GM12878 (cell line): ENCODE data around the gene POLN. TPM values are rescaled to one million over a fixed set of nuclear protein-coding genes. Genes with fewer than 3 reads are reported as not detected.

Experiments used
- ATAC-seq: fragments of 200-7000 bp; cut with Tn5 transposase; 3 replicates; pipeline ENCODE4 v1.9.1; 2020; ENCODE audit warnings: mild to moderate bottlenecking, moderate library complexity
- BruUV-seq: library from RNA; stranded (reverse); fragments of 400-500 nt; replicated peaks from 2 replicates; lab custom pipeline; 2021; lab: Mats Ljungman, UMichigan
- CTCF ChIA-PET: fragments of 300-600 bp; sonication (Branson Sonifier 250); formaldehyde crosslinking; extraction: SDS; loops from one replicate; lab custom pipeline; 2021; ENCODE audit warnings: inconsistent platforms; lab: Yijun Ruan, JAX
- POLR2A ChIA-PET: fragments of 350-600 bp; formaldehyde crosslinking; extraction: SDS; loops from one replicate; lab custom pipeline; 2021; ENCODE audit warnings: inconsistent platforms; lab: Charles Lee
- RAD21 ChIA-PET: fragments of 300-600 bp; sonication (Branson Sonifier 250); formaldehyde crosslinking; loops from one replicate; lab custom pipeline; 2023; ENCODE audit warnings: antibody characterized with exemption; ENCODE audit not compliant: unreplicated experiment; lab: Charles Lee
- SMC1A ChIA-PET: fragments of 300-600 bp; sonication (Branson Sonifier 250); formaldehyde crosslinking; loops from one replicate; lab custom pipeline; 2023; ENCODE audit not compliant: unreplicated experiment, uncharacterized antibody; lab: Charles Lee
- DNase-seq: peaks from one replicate; pipeline ENCODE4 v3.0.0-alpha.2; 2011; ENCODE audit warnings: low read depth, low spot score
- FAIRE-seq: peaks from 3 replicates; lab custom pipeline; 2011; peaks lifted over from hg19 to GRCh38; lab: Jason Lieb, UNC
- H2AFZ ChIP-seq: 2 replicates; pipeline ENCODE4 v1.6.0; 2011; ENCODE audit warnings: low read depth, low read length, control low read depth; ENCODE audit not compliant: control insufficient read depth
- H3K27ac ChIP-seq: 2 replicates; pipeline ENCODE4 v1.5.1; 2011; ENCODE audit warnings: control low read depth; ENCODE audit not compliant: control insufficient read depth, insufficient read depth
- H3K27me3 ChIP-seq, 2 experiments: replicated peaks in 1 of 2; 2 replicates each; pipeline versions ENCODE4 v1.6.0 to v1.6.1; 2011; ENCODE audit warnings: low read length in 1 of 2; ENCODE audit not compliant: control insufficient read depth in 2 of 2, insufficient read depth in 2 of 2
- H3K36me3 ChIP-seq, 2 experiments: 2 replicates each; pipeline ENCODE4 v1.5.1; 2011; ENCODE audit warnings: low read length in 1 of 2; ENCODE audit not compliant: control insufficient read depth in 2 of 2, insufficient read depth in 2 of 2
- H3K4me1 ChIP-seq: 2 replicates; pipeline ENCODE4 v1.6.1; 2011; ENCODE audit warnings: mild to moderate bottlenecking, low read length, moderate library complexity, mixed read lengths; ENCODE audit not compliant: control insufficient read depth, insufficient read depth
- H3K4me2 ChIP-seq: 2 replicates; pipeline ENCODE4 v1.6.0; 2011; ENCODE audit warnings: control low read depth; ENCODE audit not compliant: control insufficient read depth, insufficient read depth
- H3K4me3 ChIP-seq: fragments of 200-600 bp; sonication (generic); 2 replicates; pipeline ENCODE4 v1.5.1; 2016
- H3K79me2 ChIP-seq: 2 replicates; pipeline ENCODE4 v1.6.0; 2011; ENCODE audit warnings: low read length; ENCODE audit not compliant: control insufficient read depth, insufficient read depth
- H3K9ac ChIP-seq: 2 replicates; pipeline ENCODE4 v1.8.0; 2011; ENCODE audit warnings: low read length, control low read depth, mixed read lengths; ENCODE audit not compliant: control insufficient read depth, insufficient read depth
- H3K9me3 ChIP-seq: replicated peaks from 3 replicates; pipeline ENCODE4 v1.5.1; 2011; ENCODE audit warnings: mild to moderate bottlenecking, low read length; ENCODE audit not compliant: control insufficient read depth, insufficient read depth
- H4K20me1 ChIP-seq: 2 replicates; pipeline ENCODE4 v1.6.0; 2011; ENCODE audit not compliant: control insufficient read depth, insufficient read depth
- CBX3 ChIP-seq: fragments of 200-600 bp; sonication (generic); IDR thresholded peaks from 2 replicates; pipeline ENCODE4 v1.6.1; 2016; ENCODE audit warnings: low read depth, borderline replicate concordance
- CTCF ChIP-seq, 3 experiments: IDR thresholded peaks in 2 of 3; conservative IDR thresholded peaks in 1 of 3; 2 replicates each; pipeline ENCODE4 v1.5.1; 2011; ENCODE audit warnings: low read depth in 3 of 3, low read length in 3 of 3, mild to moderate bottlenecking in 3 of 3, control low read depth in 2 of 3, moderate library complexity in 2 of 3, inconsistent platforms in 1 of 3, mixed read lengths in 1 of 3; ENCODE audit not compliant: control insufficient read depth in 2 of 3, insufficient read depth in 1 of 3; ENCODE audit errors: extremely low read depth in 1 of 3
- HCFC1 ChIP-seq: fragments of 150-350 bp; IDR thresholded peaks from 2 replicates; pipeline ENCODE4 v1.6.1; 2014; ENCODE audit warnings: low read length
- POLR2AphosphoS2 ChIP-seq: IDR thresholded peaks from 2 replicates; pipeline ENCODE4 v1.6.1; 2011; ENCODE audit warnings: low read depth, mild to moderate bottlenecking, low read length, improper control_type of control experiment, moderate library complexity
- PRDM15 ChIP-seq: fragments of 450-650 bp; formaldehyde crosslinking; IDR thresholded peaks from 2 replicates; pipeline ENCODE4 v1.4.0; 2020; ENCODE audit warnings: mild to moderate bottlenecking, moderate library complexity
- RAD51 ChIP-seq: fragments of 450-650 bp; IDR thresholded peaks from 2 replicates; pipeline ENCODE4 v1.6.1; 2016; ENCODE audit warnings: moderate library complexity, mild to moderate bottlenecking, inconsistent platforms
- REST ChIP-seq: IDR thresholded peaks from 2 replicates; pipeline ENCODE4 v1.6.1; 2012; ENCODE audit warnings: mild to moderate bottlenecking, low read depth, low read length
- RFX5 ChIP-seq: IDR thresholded peaks from 2 replicates; pipeline ENCODE4 v1.6.1; 2011; ENCODE audit warnings: low read depth, low read length, improper control_type of control experiment
- SP1 ChIP-seq: IDR thresholded peaks from one replicate; pipeline ENCODE4 v1.6.1; 2011; ENCODE audit warnings: low read depth, low read length
- WGBS: methylation state at CpG from one replicate; pipeline ENCODE4 v1.1.6; 2016; ENCODE audit warnings: low lambda C conversion rate; ENCODE audit not compliant: insufficient replicate concordance, insufficient coverage; ENCODE audit errors: missing lambda C conversion rate; 5-methylcytosine and 5-hydroxymethylcytosine counted together
- in situ Hi-C: fragments of 300-500 bp; cut with MboI; formaldehyde crosslinking; loops from 9 replicates; pipeline ENCODE4 v1.14.3; 2018; ENCODE audit warnings: mixed read lengths
- intact Hi-C: fragments of 100-400 bp; cut with micrococcal nuclease; formaldehyde crosslinking; loops from one replicate; pipeline ENCODE4 v1.14.2; 2022; ENCODE audit not compliant: unreplicated experiment
- polyA plus RNA-seq, 11 experiments: library from polyadenylated mRNA; depleted of rRNA in 4 of 11; unstranded in 6 of 11; stranded (reverse) in 5 of 11; fragments of >200 nt; fragmentation: Nextera tagmentation in 4 of 11; fragmentation: Illumina TruSeq in 1 of 11; extraction: Ambion mirVana in 4 of 11; extraction: Trizol in 1 of 11; gene quantifications; 1 replicate in 1 of 11; 2 replicates in 10 of 11; pipeline versions ENCODE4 v1.2.1 to v1.2.3, GENCODE V29; 2011 to 2016; ENCODE audit warnings: inconsistent platforms in 2 of 11, missing spikeins in 2 of 11, low read depth in 1 of 11
- total RNA-seq, 4 experiments: library from RNA; depleted of rRNA in 3 of 4; stranded (reverse); fragments of >200 nt in 3 of 4; fragmentation: Illumina TruSeq in 1 of 4; extraction: Trizol in 1 of 4; gene quantifications; 2 replicates each; pipeline versions ENCODE4 v1.2.1 to v1.2.3, GENCODE V29; 2013 to 2021

The POLN gene
- total and polyA plus RNA-seq, 10 of the 15 experiments (the other 5 are each of a cell fraction or from before 2014, with no cell fraction given) = 0.09 to 2.0 (median 0.95) TPM; not detected in 1

GRCh38 chr4:2276581-2277325 is 34.8 kb upstream of the POLN start:
- in situ Hi-C loops (no loop called here), intact Hi-C loops (no loop called here)
- Histone ChIP-seq H3K27ac (no peak overlapping the region), H3K9me3 (no peaks in the 10 kb centered on the region), H3K4me3 (no peak overlapping the region), H4K20me1 (no peaks in the 10 kb centered on the region), H3K4me2 (no peak overlapping the region), H3K36me3 (no peaks in the 10 kb centered on the region), H3K27me3 (no peaks in the 10 kb centered on the region), H3K79me2 (no peaks in the 10 kb centered on the region), H3K9ac (no peak overlapping the region), H3K4me1 (peaks cover 5% of the 10 kb centered on the region), H2AFZ (no peak overlapping the region)
- BruUV-seq = no TSS peak
- TF ChIP-seq RAD51 (no peak), REST (no peak), PRDM15 (CRISPR knock-in tag) (no peak), HCFC1 (no peak), SP1 (no peak), CTCF (IDR thresholded peaks at IDR 0.05 in 2 of 3, conservative IDR thresholded peaks at IDR 0.05 in 1 of 3; ENCODE audit: control insufficient read depth in 2 of 3, extremely low read depth in 1 of 3, insufficient read depth in 1 of 3, low read depth in 3 of 3, low read length in 3 of 3) (no peak), RFX5 (no peak), CBX3 (no peak), POLR2AphosphoS2 (no peak)
- ChIA-PET POLR2A (no interaction called here), CTCF (no interaction called here), RAD21 (no interaction called here), SMC1A (no interaction called here)
- no peak for FAIRE-seq
- DNase-seq = no peak
- no peak for ATAC-seq
- 73% methylated on average over 28 of the region's 30 CpGs for WGBS
